Stimulated activated CD8-positive, alpha-beta memory T cell treated with anti-CD3 and anti-CD28 coated beads, Interleukin-12 subunit alpha, Interleukin-12 subunit beta, amount 100 ng/mL, for 4 hours (primary cell): ENCODE data around the gene HOXC11.

Experiments used
- DNase-seq: peaks from one replicate; pipeline ENCODE4 v3.0.0-alpha.2; 2020; ENCODE audit warnings: low read depth

HOXC11 gene

GRCh38 chr12:53997204-53998109 is 24.5 kb downstream of the HOXC11 start:
- DNase-seq = no peak

GRCh38 chr12:53998110-53998899 is 25.4 kb downstream of the HOXC11 start:
- DNase-seq = no peak

- DNase-seq = no peak
Observed at GRCh38 chr12:53998900-53999236, 25.9 kb downstream of the HOXC11 start.

GRCh38 chr12:53999559-54000115 is 26.7 kb downstream of the HOXC11 start:
- DNase-seq = no peak

- DNase-seq = no peak
Observed at GRCh38 chr12:54000116-54001114, 27.5 kb downstream of the HOXC11 start, which contains the start of gene HOXC9. Gene HOXC9, plus strand, starts transcription at chr12:54000161. Its CDS starts 28 bp downstream, at chr12:54000189.

- no peak for DNase-seq
Observed at GRCh38 chr12:54001283-54002187, 28.6 kb downstream of the HOXC11 start.

GRCh38 chr12:54002278-54002914 is 29.5 kb downstream of the HOXC11 start:
- DNase-seq = no peak

GRCh38 chr12:54002915-54003389 is 30.0 kb downstream of the HOXC11 start:
- DNase-seq = no peak

- no peak for DNase-seq
Observed at GRCh38 chr12:54003625-54004024, 30.7 kb downstream of the HOXC11 start.

GRCh38 chr12:54004063-54004840 is 31.3 kb downstream of the HOXC11 start:
- DNase-seq = no peak

- no peak for DNase-seq
Observed at GRCh38 chr12:54004841-54005530, 32.1 kb downstream of the HOXC11 start.

- no peak for DNase-seq
Observed at GRCh38 chr12:54005531-54005852, 32.6 kb downstream of the HOXC11 start.

GRCh38 chr12:54005853-54006558 is 33.1 kb downstream of the HOXC11 start:
- DNase-seq = peak; percentile 64

GRCh38 chr12:54006559-54007220 is 33.8 kb downstream of the HOXC11 start:
- DNase-seq = no peak

GRCh38 chr12:54007538-54008259 is 34.8 kb downstream of the HOXC11 start:
- DNase-seq = no peak

GRCh38 chr12:54008260-54008552 is 35.3 kb downstream of the HOXC11 start:
- no peak for DNase-seq
